Tibial artery (tissue), 4 donors: ENCODE measurements around the gene HTD2.

ENCODE experiments used
- DNase-seq, 2 donors: peaks; one replicate each; pipeline ENCODE4 v3.0.0-alpha.2; 2019
- H3K27ac ChIP-seq, 2 donors: fragments of 200-600 bp; sonication (generic) in 1 of 2; 1 replicate in 1 of 2; 2 replicates in 1 of 2; pipeline ENCODE4 v1.5.1; 2018 to 2019; ENCODE audit warnings: mild to moderate bottlenecking in 1 of 2
- H3K27me3 ChIP-seq, 2 donors: fragments of 200-600 bp; sonication (generic) in 1 of 2; one replicate each; pipeline versions ENCODE4 v1.5.1 to v1.6.0; 2016 to 2019
- H3K36me3 ChIP-seq, 3 donors: fragments of 200-600 bp; sonication (generic) in 2 of 3; one replicate each; pipeline ENCODE4 v1.5.1; 2016 to 2019; ENCODE audit warnings: mild to moderate bottlenecking in 2 of 3
- H3K4me1 ChIP-seq, 4 donors: fragments of 200-600 bp; sonication (generic) in 2 of 4; 1 replicate in 3 of 4; 2 replicates in 1 of 4; pipeline ENCODE4 v1.5.1; 2016 to 2019
- H3K4me3 ChIP-seq, 2 donors: fragments of 200-600 bp; sonication (generic) in 1 of 2; 1 replicate in 1 of 2; 2 replicates in 1 of 2; pipeline ENCODE4 v1.5.1; 2018 to 2019; ENCODE audit warnings: mild to moderate bottlenecking in 2 of 2
- H3K9me3 ChIP-seq, 3 donors: fragments of 200-600 bp; sonication (generic) in 1 of 3; one replicate each; pipeline ENCODE4 v1.5.1; 2016 to 2019
- CTCF ChIP-seq, 2 experiments: fragments of 200-600 bp in 1 of 2; fragments of 450-650 bp in 1 of 2; IDR thresholded peaks; one replicate each; pipeline ENCODE4 v1.5.1; 2017 to 2019; ENCODE audit warnings: antibody characterized with exemption in 2 of 2, mild to moderate bottlenecking in 1 of 2, moderate library complexity in 1 of 2
- intact Hi-C: fragments of 100-400 bp; cut with DNase I; formaldehyde crosslinking; loops from one replicate; pipeline ENCODE4 v1.15.0; 2023; ENCODE audit warnings: low total_unique reads

HTD2 gene

GRCh38 chr3:58317811-58318210 lies 11.5 kb downstream of the HTD2 start:
- Histone ChIP-seq H3K27me3 (no peaks in the 10 kb centered on the region), H3K27ac (no peak overlapping the region), H3K4me3 (no peak overlapping the region), H3K9me3 (no peaks in the 10 kb centered on the region), H3K4me1 (no peaks in the 10 kb centered on the region), H3K36me3 (peaks cover 24 to 70% (median 51%) of the 10 kb centered on the region in 3 donors)
- intact Hi-C loops, result no loop called here
- TF ChIP-seq CTCF (IDR thresholded peaks at IDR 0.05), result no peak
- DNase-seq, result no peak

- DNase-seq, result no peak
- Histone ChIP-seq H3K27ac (no peak overlapping the region), H3K9me3 (no peaks in the 10 kb centered on the region), H3K27me3 (no peaks in the 10 kb centered on the region), H3K4me1 (peaks cover 0 to 7% (median 0%) of the 10 kb centered on the region in 4 donors), H3K36me3 (peaks cover 18 to 30% (median 20%) of the 10 kb centered on the region in 3 donors), H3K4me3 (no peak overlapping the region)
- no peak for TF ChIP-seq CTCF (IDR thresholded peaks at IDR 0.05)
- intact Hi-C loops, result loop anchor here (5.0 kb wide), 1 partner anchor 91 kb away; no protein-coding TSS in a partner anchor
Measured at GRCh38 chr3:58321791-58322190, 15.5 kb downstream of the HTD2 start.

- intact Hi-C loops, result loop anchor here (5.0 kb wide), 1 partner anchor 90 kb away; no protein-coding TSS in a partner anchor
- H3K27ac ChIP-seq, result no peak overlapping the region
- no peak for TF ChIP-seq CTCF (IDR thresholded peaks at IDR 0.05)
Measured at GRCh38 chr3:58322793-58323192, 16.5 kb downstream of the HTD2 start.

GRCh38 chr3:58323529-58324390 lies 17.4 kb downstream of the HTD2 start:
- Histone ChIP-seq H3K9me3 (no peaks in the 10 kb centered on the region), H3K36me3 (peaks cover 0 to 11% (median 6%) of the 10 kb centered on the region in 3 donors), H3K4me1 (peaks cover 0 to 7% (median 0%) of the 10 kb centered on the region in 4 donors), H3K27ac (no peak overlapping the region), H3K27me3 (no peaks in the 10 kb centered on the region), H3K4me3 (no peak overlapping the region)
- DNase-seq, result no peak
- no peak for TF ChIP-seq CTCF (IDR thresholded peaks at IDR 0.05)
- intact Hi-C loops, result loop anchor here (5.0 kb wide), 1 partner anchor 89 kb away; no protein-coding TSS in a partner anchor

More at GRCh38 chr3:58322793-58323192, 16.5 kb downstream of the HTD2 start:
- Histone ChIP-seq H3K27me3 (no peaks in the 10 kb centered on the region), H3K4me3 (no peak overlapping the region), H3K4me1 (peaks cover 0 to 7% (median 0%) of the 10 kb centered on the region in 4 donors), H3K9me3 (no peaks in the 10 kb centered on the region), H3K36me3 (peaks cover 8 to 20% (median 15%) of the 10 kb centered on the region in 3 donors)
- no peak for DNase-seq

GRCh38 chr3:58324391-58325390 lies 18.4 kb downstream of the HTD2 start:
- no peak overlapping the region for H3K27ac ChIP-seq
- no peaks in the 10 kb centered on the region for H3K9me3 ChIP-seq
- peaks cover 0 to 2% (median 0%) of the 10 kb centered on the region in 3 donors for H3K36me3 ChIP-seq
- no peaks in the 10 kb centered on the region for H3K27me3 ChIP-seq
- no peak for TF ChIP-seq CTCF (IDR thresholded peaks at IDR 0.05)
- H3K4me1 ChIP-seq, result peaks cover 0 to 7% (median 0%) of the 10 kb centered on the region in 4 donors
- no peak overlapping the region for H3K4me3 ChIP-seq
- DNase-seq, result no peak
- intact Hi-C loops, result loop anchor here (5.0 kb wide), 1 partner anchor 88 kb away; no protein-coding TSS in a partner anchor
